GM12878 (cell line): Measurements from ENCODE around the gene APC2. TPM values are rescaled to one million over a fixed set of nuclear protein-coding genes. Genes with fewer than 3 reads are reported as not detected.

ENCODE experiments used
- ATAC-seq: fragments of 200-7000 bp; cut with Tn5 transposase; 3 replicates; pipeline ENCODE4 v1.9.1; 2020; ENCODE audit warnings: mild to moderate bottlenecking, moderate library complexity
- BruUV-seq: library from RNA; stranded (reverse); fragments of 400-500 nt; replicated peaks from 2 replicates; lab custom pipeline; 2021; lab: Mats Ljungman, UMichigan
- CTCF ChIA-PET: fragments of 300-600 bp; sonication (Branson Sonifier 250); formaldehyde crosslinking; extraction: SDS; loops from one replicate; lab custom pipeline; 2021; ENCODE audit warnings: inconsistent platforms; lab: Yijun Ruan, JAX
- POLR2A ChIA-PET: fragments of 350-600 bp; formaldehyde crosslinking; extraction: SDS; loops from one replicate; lab custom pipeline; 2021; ENCODE audit warnings: inconsistent platforms; lab: Charles Lee
- RAD21 ChIA-PET: fragments of 300-600 bp; sonication (Branson Sonifier 250); formaldehyde crosslinking; loops from one replicate; lab custom pipeline; 2023; ENCODE audit warnings: antibody characterized with exemption; ENCODE audit not compliant: unreplicated experiment; lab: Charles Lee
- SMC1A ChIA-PET: fragments of 300-600 bp; sonication (Branson Sonifier 250); formaldehyde crosslinking; loops from one replicate; lab custom pipeline; 2023; ENCODE audit not compliant: unreplicated experiment, uncharacterized antibody; lab: Charles Lee
- DNase-seq: peaks from one replicate; pipeline ENCODE4 v3.0.0-alpha.2; 2011; ENCODE audit warnings: low read depth, low spot score
- FAIRE-seq: peaks from 3 replicates; lab custom pipeline; 2011; peaks lifted over from hg19 to GRCh38; lab: Jason Lieb, UNC
- H2AFZ ChIP-seq: 2 replicates; pipeline ENCODE4 v1.6.0; 2011; ENCODE audit warnings: low read depth, low read length, control low read depth; ENCODE audit not compliant: control insufficient read depth
- H3K27ac ChIP-seq: 2 replicates; pipeline ENCODE4 v1.5.1; 2011; ENCODE audit warnings: control low read depth; ENCODE audit not compliant: control insufficient read depth, insufficient read depth
- H3K27me3 ChIP-seq, 2 experiments: replicated peaks in 1 of 2; 2 replicates each; pipeline versions ENCODE4 v1.6.0 to v1.6.1; 2011; ENCODE audit warnings: low read length in 1 of 2; ENCODE audit not compliant: control insufficient read depth in 2 of 2, insufficient read depth in 2 of 2
- H3K36me3 ChIP-seq, 2 experiments: 2 replicates each; pipeline ENCODE4 v1.5.1; 2011; ENCODE audit warnings: low read length in 1 of 2; ENCODE audit not compliant: control insufficient read depth in 2 of 2, insufficient read depth in 2 of 2
- H3K4me1 ChIP-seq: 2 replicates; pipeline ENCODE4 v1.6.1; 2011; ENCODE audit warnings: mild to moderate bottlenecking, low read length, moderate library complexity, mixed read lengths; ENCODE audit not compliant: control insufficient read depth, insufficient read depth
- H3K4me2 ChIP-seq: 2 replicates; pipeline ENCODE4 v1.6.0; 2011; ENCODE audit warnings: control low read depth; ENCODE audit not compliant: control insufficient read depth, insufficient read depth
- H3K4me3 ChIP-seq: fragments of 200-600 bp; sonication (generic); 2 replicates; pipeline ENCODE4 v1.5.1; 2016
- H3K79me2 ChIP-seq: 2 replicates; pipeline ENCODE4 v1.6.0; 2011; ENCODE audit warnings: low read length; ENCODE audit not compliant: control insufficient read depth, insufficient read depth
- H3K9ac ChIP-seq: 2 replicates; pipeline ENCODE4 v1.8.0; 2011; ENCODE audit warnings: low read length, control low read depth, mixed read lengths; ENCODE audit not compliant: control insufficient read depth, insufficient read depth
- H3K9me3 ChIP-seq: replicated peaks from 3 replicates; pipeline ENCODE4 v1.5.1; 2011; ENCODE audit warnings: mild to moderate bottlenecking, low read length; ENCODE audit not compliant: control insufficient read depth, insufficient read depth
- H4K20me1 ChIP-seq: 2 replicates; pipeline ENCODE4 v1.6.0; 2011; ENCODE audit not compliant: control insufficient read depth, insufficient read depth
- BCL3 ChIP-seq: IDR thresholded peaks from 2 replicates; pipeline ENCODE4 v1.6.1; 2011; ENCODE audit warnings: borderline replicate concordance, low read depth, mild to moderate bottlenecking, moderate library complexity, low read length; ENCODE audit not compliant: insufficient read depth, poor library complexity, severe bottlenecking
- CREB1 ChIP-seq: IDR thresholded peaks from 2 replicates; pipeline ENCODE4 v1.6.1; 2012; ENCODE audit warnings: low read depth, mild to moderate bottlenecking, inconsistent platforms
- HDAC2 ChIP-seq: fragments of 200-600 bp; sonication (generic); IDR thresholded peaks from 2 replicates; pipeline ENCODE4 v1.6.1; 2017
- IKZF2 ChIP-seq, 2 experiments: fragments of 450-650 bp; IDR thresholded peaks; 2 replicates each; pipeline ENCODE4 v1.6.1; 2017; ENCODE audit warnings: mild to moderate bottlenecking in 2 of 2, moderate library complexity in 2 of 2
- IRF4 ChIP-seq: IDR thresholded peaks from 2 replicates; pipeline ENCODE4 v1.6.1; 2011; ENCODE audit warnings: low read depth, low read length
- MYB ChIP-seq: fragments of 150-350 bp; IDR thresholded peaks from 2 replicates; pipeline ENCODE4 v1.6.1; 2014; ENCODE audit warnings: mild to moderate bottlenecking, low read depth, low read length, borderline replicate concordance
- POLR2AphosphoS5 ChIP-seq: IDR thresholded peaks from 2 replicates; pipeline ENCODE4 v1.6.1; 2011; ENCODE audit warnings: mild to moderate bottlenecking, low read length, inconsistent platforms
- RCOR1 ChIP-seq: conservative IDR thresholded peaks from 2 replicates; pipeline ENCODE4 v1.6.1; 2012; ENCODE audit warnings: low read depth, low read length, improper control_type of control experiment
- SMARCA5 ChIP-seq: fragments of 450-650 bp; IDR thresholded peaks from 2 replicates; pipeline ENCODE4 v1.6.1; 2017; ENCODE audit warnings: mild to moderate bottlenecking
- ZBED1 ChIP-seq: IDR thresholded peaks from 2 replicates; pipeline ENCODE4 v1.6.1; 2016; ENCODE audit warnings: borderline replicate concordance
- ZNF274 ChIP-seq: IDR thresholded peaks from one replicate; pipeline ENCODE4 v1.8.0; 2011; ENCODE audit not compliant: insufficient read length, insufficient read depth
- WGBS: methylation state at CpG from one replicate; pipeline ENCODE4 v1.1.6; 2016; ENCODE audit warnings: low lambda C conversion rate; ENCODE audit not compliant: insufficient replicate concordance, insufficient coverage; ENCODE audit errors: missing lambda C conversion rate; 5-methylcytosine and 5-hydroxymethylcytosine counted together
- in situ Hi-C: fragments of 300-500 bp; cut with MboI; formaldehyde crosslinking; loops from 9 replicates; pipeline ENCODE4 v1.14.3; 2018; ENCODE audit warnings: mixed read lengths
- intact Hi-C: fragments of 100-400 bp; cut with micrococcal nuclease; formaldehyde crosslinking; loops from one replicate; pipeline ENCODE4 v1.14.2; 2022; ENCODE audit not compliant: unreplicated experiment
- polyA plus RNA-seq, 11 experiments: library from polyadenylated mRNA; depleted of rRNA in 4 of 11; unstranded in 6 of 11; stranded (reverse) in 5 of 11; fragments of >200 nt; fragmentation: Nextera tagmentation in 4 of 11; fragmentation: Illumina TruSeq in 1 of 11; extraction: Ambion mirVana in 4 of 11; extraction: Trizol in 1 of 11; gene quantifications; 1 replicate in 1 of 11; 2 replicates in 10 of 11; pipeline versions ENCODE4 v1.2.1 to v1.2.3, GENCODE V29; 2011 to 2016; ENCODE audit warnings: inconsistent platforms in 2 of 11, missing spikeins in 2 of 11, low read depth in 1 of 11
- total RNA-seq, 4 experiments: library from RNA; depleted of rRNA in 3 of 4; stranded (reverse); fragments of >200 nt in 3 of 4; fragmentation: Illumina TruSeq in 1 of 4; extraction: Trizol in 1 of 4; gene quantifications; 2 replicates each; pipeline versions ENCODE4 v1.2.1 to v1.2.3, GENCODE V29; 2013 to 2021
- TF ChIP-seq, protein P1 (sequence below): fragments of 450-650 bp; IDR thresholded peaks from 2 replicates; pipeline ENCODE4 v1.6.1; 2016; ENCODE audit warnings: mild to moderate bottlenecking
- TF ChIP-seq, protein P2 (sequence below): fragments of 450-650 bp; IDR thresholded peaks from 2 replicates; pipeline ENCODE4 v1.6.1; 2017; ENCODE audit warnings: mild to moderate bottlenecking
- TF ChIP-seq, protein P3 (sequence below): fragments of 450-650 bp; IDR thresholded peaks from 2 replicates; pipeline ENCODE4 v1.6.1; 2017; ENCODE audit warnings: borderline replicate concordance

The APC2 gene
- total and polyA plus RNA-seq, 10 of the 15 experiments (the other 5 are each of a cell fraction or from before 2014, with no cell fraction given) = under 0.01 to 0.73 (median 0.04) TPM; not detected in 5

DNA sequence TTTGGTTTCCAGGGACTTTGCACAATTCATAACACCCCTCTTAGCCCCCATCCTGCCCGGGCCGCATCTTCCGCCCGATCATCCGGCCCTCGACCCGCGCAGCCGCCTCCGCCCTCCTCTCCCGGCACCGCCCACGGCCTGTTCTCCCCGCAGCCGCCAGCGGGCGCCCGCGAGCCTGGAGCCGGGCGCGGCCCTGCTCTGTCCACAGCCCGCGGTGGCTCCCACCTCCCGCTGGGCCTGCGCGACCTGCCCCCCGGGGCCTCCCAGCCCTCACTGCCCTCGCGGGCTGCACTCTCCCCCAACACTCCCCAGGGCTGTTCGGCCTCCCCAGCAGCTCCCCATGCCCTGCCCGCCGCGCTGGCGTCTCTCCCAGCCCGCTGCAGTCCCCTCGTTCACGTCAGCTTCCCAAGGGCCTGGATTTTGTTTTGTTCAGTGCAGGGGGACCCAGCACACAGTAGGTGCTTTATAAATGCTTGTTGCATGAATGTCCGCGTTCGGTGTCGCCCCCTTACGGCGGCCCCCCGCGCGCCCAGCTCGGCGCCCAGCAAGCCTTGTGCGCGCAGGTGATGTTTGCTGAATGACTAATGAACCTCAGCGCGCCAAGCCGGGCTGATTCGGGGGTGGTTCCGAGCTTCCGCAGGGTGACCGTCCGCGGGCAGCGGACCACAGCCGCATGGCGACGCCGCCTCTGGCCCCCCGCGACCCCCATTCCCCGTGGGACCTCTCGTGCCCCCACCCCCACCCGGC lies 4.6 kb upstream of the APC2 start (continued):
- TF ChIP-seq, protein P1, sequence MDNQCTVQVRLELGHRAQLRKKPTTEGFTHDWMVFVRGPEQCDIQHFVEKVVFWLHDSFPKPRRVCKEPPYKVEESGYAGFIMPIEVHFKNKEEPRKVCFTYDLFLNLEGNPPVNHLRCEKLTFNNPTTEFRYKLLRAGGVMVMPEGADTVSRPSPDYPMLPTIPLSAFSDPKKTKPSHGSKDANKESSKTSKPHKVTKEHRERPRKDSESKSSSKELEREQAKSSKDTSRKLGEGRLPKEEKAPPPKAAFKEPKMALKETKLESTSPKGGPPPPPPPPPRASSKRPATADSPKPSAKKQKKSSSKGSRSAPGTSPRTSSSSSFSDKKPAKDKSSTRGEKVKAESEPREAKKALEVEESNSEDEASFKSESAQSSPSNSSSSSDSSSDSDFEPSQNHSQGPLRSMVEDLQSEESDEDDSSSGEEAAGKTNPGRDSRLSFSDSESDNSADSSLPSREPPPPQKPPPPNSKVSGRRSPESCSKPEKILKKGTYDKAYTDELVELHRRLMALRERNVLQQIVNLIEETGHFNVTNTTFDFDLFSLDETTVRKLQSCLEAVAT = no peak
- TF ChIP-seq ZBED1 = no peak
- no peak for TF ChIP-seq HDAC2
- TF ChIP-seq CREB1 = no peak

DNA sequence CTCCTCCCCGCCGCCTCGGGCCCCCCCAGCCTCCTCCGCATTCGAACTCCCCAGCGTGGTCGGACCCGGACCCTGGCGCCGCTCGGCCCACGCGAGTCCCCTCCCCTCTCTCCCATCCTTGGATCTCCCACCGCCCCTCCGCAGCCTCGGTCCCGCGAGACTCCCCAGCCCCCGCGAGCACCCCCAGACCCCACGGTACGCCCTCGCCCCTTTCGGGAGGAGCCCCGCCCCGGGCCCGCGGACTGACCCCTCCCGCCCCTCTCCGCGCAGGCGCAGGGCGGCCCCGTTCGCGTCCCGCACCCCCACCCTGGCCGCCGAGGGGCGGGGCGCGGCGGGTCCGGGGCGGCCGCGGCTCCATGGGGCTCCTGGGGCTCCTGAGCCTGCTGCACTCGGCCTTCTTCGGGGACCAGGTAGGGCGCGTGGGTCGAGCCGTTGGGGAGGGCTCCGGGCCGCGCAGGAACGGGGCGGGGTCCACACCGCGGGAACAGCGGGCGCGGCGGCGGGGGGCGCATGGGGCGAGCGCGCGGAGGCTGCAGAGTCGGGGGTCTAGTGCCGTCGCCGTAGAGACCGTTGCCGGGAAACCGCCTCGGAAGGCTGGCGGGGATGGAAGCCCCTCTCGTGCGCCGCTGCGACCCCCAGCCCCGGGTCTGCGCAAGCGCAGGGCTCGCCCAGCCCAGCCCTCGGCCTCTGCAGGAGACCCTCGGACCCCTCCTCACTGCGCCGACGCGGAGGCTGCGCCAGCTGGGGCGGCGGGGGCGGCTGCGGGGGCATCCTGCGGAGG lies 3.8 kb upstream of the APC2 start:
- H3K9ac ChIP-seq = no peak overlapping the region
- H2AFZ ChIP-seq = no peak overlapping the region
- TF ChIP-seq, protein P2, sequence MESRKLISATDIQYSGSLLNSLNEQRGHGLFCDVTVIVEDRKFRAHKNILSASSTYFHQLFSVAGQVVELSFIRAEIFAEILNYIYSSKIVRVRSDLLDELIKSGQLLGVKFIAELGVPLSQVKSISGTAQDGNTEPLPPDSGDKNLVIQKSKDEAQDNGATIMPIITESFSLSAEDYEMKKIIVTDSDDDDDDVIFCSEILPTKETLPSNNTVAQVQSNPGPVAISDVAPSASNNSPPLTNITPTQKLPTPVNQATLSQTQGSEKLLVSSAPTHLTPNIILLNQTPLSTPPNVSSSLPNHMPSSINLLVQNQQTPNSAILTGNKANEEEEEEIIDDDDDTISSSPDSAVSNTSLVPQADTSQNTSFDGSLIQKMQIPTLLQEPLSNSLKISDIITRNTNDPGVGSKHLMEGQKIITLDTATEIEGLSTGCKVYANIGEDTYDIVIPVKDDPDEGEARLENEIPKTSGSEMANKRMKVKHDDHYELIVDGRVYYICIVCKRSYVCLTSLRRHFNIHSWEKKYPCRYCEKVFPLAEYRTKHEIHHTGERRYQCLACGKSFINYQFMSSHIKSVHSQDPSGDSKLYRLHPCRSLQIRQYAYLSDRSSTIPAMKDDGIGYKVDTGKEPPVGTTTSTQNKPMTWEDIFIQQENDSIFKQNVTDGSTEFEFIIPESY = no peak
- TF ChIP-seq POLR2AphosphoS5 = no peak
- TF ChIP-seq RCOR1 = no peak
- no peak for TF ChIP-seq IRF4
- TF ChIP-seq, protein P3, sequence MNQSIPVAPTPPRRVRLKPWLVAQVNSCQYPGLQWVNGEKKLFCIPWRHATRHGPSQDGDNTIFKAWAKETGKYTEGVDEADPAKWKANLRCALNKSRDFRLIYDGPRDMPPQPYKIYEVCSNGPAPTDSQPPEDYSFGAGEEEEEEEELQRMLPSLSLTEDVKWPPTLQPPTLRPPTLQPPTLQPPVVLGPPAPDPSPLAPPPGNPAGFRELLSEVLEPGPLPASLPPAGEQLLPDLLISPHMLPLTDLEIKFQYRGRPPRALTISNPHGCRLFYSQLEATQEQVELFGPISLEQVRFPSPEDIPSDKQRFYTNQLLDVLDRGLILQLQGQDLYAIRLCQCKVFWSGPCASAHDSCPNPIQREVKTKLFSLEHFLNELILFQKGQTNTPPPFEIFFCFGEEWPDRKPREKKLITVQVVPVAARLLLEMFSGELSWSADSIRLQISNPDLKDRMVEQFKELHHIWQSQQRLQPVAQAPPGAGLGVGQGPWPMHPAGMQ = no peak
- no peak for TF ChIP-seq BCL3
- TF ChIP-seq SMARCA5 = no peak
- TF ChIP-seq MYB = no peak
- TF ChIP-seq IKZF2 (IDR thresholded peaks at IDR 0.05) = no peak
- no peak for TF ChIP-seq ZNF274

More for the DNA sequence above, 3.8 kb upstream of the APC2 start:
- no peaks in the 10 kb centered on the region for H3K9me3 ChIP-seq
- DNase-seq = no peak
- CTCF ChIA-PET = interaction anchor here (1.0 kb wide), 1 partner anchor 19 kb away, joined by 3 read pairs; no protein-coding TSS in a partner anchor
- SMC1A ChIA-PET = no interaction called here
- peaks cover 7% of the 10 kb centered on the region; the same call in 1 of the 2 replicates for H3K4me1 ChIP-seq
- no peak for ATAC-seq
- peaks cover 10 to 14% of the 10 kb centered on the region in 2 experiments for H3K27me3 ChIP-seq
- H3K4me3 ChIP-seq = no peak overlapping the region
- H3K36me3 ChIP-seq = peaks cover 9% of the 10 kb centered on the region in 2 experiments
- intact Hi-C loops = no loop called here
- H3K4me2 ChIP-seq = no peak overlapping the region
- WGBS = 5% methylated on average over 49 of the region's 99 CpGs
- no TSS peak for BruUV-seq
- H3K27ac ChIP-seq = no peak overlapping the region
- no peaks in the 10 kb centered on the region for H4K20me1 ChIP-seq
- RAD21 ChIA-PET = no interaction called here
- POLR2A ChIA-PET = no interaction called here
- in situ Hi-C loops = no loop called here
- peaks cover 1% of the 10 kb centered on the region for H3K79me2 ChIP-seq
- no peak for FAIRE-seq
